GM18868 (cell line): ENCODE data around the gene EDNRA.
A peak's percentile ranks its signal among the peaks of the same experiment; 100 is the strongest.

Source experiments
- ATAC-seq: cut with Tn5 transposase; IDR thresholded peaks from one replicate; pipeline ENCODE4 v1.9.1; 2021; ENCODE audit warnings: mild to moderate bottlenecking, moderate library complexity; ENCODE audit not compliant: unreplicated experiment

EDNRA gene

DNA sequence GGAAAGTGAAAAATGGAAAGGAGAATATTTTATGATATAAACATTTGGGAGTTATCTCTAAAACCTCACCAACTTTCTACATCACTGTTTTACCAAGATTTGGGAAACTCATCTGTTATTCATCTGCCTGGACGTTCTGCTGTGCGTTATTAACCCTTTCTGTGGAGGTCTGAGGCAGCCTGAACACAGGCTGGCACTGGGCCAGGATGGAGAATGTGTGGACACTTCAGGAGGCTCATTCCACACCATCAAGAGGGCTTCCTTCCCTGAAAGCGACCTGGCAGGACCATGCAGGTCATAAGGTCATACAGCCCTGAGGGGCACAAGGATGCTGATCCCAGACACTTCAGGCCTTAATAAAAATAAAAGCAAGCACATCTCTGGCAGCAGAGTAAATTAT is 105.1 kb downstream of the EDNRA start:
- ATAC-seq = no peak

DNA sequence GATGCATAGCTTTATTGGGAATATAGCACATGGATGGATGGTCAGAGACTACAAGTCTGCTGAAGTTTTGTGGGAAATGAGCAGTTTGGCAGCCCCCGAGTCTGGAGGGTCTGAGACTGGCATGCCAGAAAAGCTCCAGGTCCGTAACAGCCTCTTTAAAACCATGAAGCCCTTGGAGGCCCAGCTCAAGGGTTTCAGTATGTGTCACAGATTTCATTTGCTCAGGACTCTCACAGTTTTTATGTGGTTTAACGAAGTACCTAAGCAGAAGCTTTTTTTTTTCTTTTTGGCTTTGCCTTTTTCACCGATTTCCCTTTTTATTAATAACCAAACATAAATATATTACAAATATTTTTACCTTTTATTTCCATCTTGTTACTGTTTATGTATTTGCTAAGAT is 105.7 kb downstream of the EDNRA start:
- peak; percentile 94 for ATAC-seq

DNA sequence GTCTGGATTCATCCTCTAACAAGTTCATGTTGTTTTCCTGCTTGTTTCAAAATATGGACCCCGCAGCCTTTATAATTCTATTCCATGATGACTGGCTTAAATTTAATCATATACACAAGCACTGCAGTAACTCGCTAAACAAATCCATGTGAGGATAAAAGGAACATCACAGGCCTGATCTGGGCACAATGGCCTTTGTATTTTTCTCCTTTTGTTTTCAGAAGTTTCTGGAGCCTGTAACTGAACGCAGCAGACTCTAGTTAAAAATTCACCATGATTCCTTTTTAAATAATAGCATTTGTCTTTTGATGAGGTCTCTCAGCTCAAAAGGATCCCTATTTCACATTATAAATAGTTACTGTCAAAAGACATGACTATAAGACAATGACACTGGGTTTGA is 106.1 kb downstream of the EDNRA start:
- no peak for ATAC-seq

DNA sequence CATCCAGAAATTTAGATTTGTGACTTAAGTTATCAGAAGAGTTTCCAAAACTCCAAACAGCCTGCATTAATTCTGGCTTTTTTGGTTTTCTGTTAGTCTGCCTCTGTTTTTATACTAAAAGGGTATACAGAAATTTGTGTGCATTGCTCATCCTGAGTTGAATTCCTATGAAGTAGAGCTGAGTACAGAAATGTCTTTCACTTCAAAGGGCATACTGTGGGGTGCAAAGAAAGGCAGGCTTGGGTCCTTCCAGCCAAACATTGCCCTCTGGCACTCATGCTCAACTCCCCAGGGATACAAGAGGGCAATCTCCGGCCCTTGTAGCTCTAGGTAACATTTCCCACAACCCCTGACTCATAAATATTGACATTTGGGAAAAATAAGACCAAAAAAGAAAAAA is 108.7 kb downstream of the EDNRA start:
- ATAC-seq = no peak

DNA sequence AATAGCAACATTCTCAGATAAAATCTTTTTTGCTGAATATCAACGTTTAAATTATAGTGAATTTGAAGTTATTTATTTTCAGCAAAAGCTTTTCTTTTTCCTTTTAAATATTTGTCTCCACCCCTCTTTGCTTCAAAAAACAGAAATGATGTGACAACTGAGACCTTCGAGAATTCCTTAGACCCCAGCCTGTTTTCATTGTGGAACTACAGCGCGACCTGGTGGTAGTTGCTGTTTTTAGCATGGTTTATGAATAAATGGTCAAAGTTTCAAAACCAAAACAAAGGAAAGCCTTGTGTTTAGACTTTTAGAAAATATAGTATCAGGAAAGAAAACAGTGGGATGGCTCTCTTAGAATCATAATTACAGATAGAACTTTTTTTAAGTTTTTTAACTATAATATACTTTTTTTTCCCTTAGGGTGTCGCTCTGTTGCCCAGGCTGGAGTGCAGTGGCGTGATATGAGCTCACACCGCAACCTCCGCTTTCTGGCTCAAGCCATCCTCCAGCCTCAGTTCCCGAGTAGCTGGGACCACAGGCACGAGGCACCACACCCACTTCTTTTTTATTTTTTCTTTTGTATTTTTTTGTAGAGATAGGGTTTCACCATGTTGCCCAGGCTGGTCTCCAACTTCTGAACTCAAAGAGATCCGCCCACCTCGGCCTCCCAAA is 109.5 kb downstream of the EDNRA start:
- ATAC-seq = peak; percentile 50

DNA sequence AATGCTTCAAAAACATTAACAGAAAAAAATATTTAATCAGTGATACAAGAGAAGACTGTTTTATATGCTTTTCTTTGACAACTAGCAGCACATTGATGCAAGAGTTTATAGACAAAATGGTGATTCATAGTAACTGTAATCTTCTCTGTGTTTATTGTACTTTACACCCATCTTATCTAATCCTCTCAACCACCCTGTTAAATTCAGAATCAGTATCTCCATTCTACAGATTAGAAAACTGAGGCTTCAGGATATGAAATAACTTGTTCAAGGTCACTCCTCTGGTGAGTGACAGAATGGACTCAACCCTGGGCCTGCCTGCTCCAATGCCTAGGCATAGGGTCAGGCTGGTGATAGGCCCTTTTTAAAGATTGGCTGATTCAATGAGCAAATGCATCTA is 110.2 kb downstream of the EDNRA start:
- no peak for ATAC-seq

DNA sequence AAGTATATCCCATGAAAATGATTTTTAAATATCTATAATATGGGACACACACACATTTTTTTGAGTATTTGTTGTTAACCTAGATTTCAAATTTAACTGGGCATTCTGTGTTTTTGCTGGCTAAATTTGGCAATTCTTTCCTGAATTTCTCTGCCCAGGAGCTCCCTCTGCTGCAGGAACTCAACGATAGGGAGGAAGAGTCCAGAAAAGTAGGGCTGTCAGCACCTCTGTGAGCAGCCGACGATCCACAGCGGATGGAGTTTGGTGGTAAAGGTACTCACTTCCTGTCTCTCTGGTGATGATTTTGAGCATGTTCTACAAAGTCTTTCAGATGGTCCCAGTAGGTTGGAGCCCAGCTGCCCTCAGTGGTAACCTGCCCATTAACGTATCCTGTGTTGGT is 113.2 kb downstream of the EDNRA start:
- ATAC-seq = no peak
